ENCODE measurements around the gene MXI1.
A peak's percentile ranks its signal among the peaks of the same experiment; 100 is the strongest.

Gene MXI1

DNA sequence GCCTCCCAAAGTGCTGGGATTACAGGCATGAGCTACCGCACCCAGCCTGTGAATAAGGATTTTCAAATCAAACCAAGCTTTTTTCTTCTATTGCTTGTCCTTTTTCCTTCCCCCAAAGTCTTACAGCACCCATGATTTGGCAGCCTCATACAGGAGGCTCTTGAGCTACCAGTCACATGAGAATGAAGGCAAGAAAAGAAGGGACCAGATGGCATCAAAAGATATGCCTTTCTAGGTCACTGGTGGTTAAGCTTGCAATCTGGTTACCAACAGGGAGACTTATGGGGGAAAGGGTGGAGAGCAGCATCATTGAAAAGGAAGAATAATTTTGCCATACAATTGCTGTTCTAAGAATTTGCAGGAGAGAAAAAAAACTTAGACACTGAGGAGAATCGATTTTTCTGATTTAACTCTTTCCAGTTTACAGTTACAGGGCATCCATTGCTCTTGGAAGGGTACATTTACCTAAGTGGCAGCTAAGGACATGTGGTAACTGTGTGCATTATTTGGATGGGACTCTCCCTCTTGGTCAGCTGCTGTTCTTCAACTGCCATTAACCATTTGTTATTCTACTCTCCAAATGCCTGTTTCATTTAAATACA, 67.8 kb downstream of the MXI1 start:
- POLR2A ChIA-PET, result no interaction called here
- TF ChIP-seq, protein P1, sequence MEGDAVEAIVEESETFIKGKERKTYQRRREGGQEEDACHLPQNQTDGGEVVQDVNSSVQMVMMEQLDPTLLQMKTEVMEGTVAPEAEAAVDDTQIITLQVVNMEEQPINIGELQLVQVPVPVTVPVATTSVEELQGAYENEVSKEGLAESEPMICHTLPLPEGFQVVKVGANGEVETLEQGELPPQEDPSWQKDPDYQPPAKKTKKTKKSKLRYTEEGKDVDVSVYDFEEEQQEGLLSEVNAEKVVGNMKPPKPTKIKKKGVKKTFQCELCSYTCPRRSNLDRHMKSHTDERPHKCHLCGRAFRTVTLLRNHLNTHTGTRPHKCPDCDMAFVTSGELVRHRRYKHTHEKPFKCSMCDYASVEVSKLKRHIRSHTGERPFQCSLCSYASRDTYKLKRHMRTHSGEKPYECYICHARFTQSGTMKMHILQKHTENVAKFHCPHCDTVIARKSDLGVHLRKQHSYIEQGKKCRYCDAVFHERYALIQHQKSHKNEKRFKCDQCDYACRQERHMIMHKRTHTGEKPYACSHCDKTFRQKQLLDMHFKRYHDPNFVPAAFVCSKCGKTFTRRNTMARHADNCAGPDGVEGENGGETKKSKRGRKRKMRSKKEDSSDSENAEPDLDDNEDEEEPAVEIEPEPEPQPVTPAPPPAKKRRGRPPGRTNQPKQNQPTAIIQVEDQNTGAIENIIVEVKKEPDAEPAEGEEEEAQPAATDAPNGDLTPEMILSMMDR (IDR thresholded peaks at IDR 0.05; ENCODE audit: control extremely low read depth, extremely low read depth, low read depth, missing control alignments), result no peak
- CTCF ChIA-PET, result interaction anchor here (1.2 to 2.6 kb wide), 10 partner anchors 12 to 170 kb away, joined by 3 to 22 read pairs (median 4); no protein-coding TSS in a partner anchor
- no peak for DNase-seq (ENCODE audit: extremely low spot score)

DNA sequence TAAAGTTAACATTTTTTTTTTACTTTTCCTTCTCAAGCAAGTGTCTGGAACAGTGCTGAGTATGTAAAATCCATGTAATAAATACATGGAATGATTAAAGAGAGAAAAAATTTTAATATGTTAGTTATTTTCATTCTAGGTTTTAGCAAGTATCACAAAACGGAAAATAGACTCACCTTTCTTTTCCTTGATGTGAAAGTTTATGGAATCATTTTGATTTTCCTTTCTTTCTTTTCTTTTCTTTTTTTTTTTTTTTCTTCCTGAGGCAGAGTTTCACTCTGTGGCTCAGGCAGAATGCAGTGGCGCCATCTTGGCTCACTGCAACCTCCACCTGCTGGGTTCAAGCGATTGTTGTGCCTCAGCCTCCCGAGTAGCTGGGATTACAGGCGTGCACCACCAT, 69.2 kb downstream of the MXI1 start:
- TF ChIP-seq, protein P1 (IDR thresholded peaks at IDR 0.05; ENCODE audit: control extremely low read depth, extremely low read depth, low read depth, missing control alignments), result no peak
- no peak for DNase-seq (ENCODE audit: extremely low spot score)
- ChIA-PET POLR2A (no interaction called here), CTCF (interaction anchor here (2.6 kb wide), 1 partner anchor 138 kb away, joined by 22 read pairs; no protein-coding TSS in a partner anchor)

DNA sequence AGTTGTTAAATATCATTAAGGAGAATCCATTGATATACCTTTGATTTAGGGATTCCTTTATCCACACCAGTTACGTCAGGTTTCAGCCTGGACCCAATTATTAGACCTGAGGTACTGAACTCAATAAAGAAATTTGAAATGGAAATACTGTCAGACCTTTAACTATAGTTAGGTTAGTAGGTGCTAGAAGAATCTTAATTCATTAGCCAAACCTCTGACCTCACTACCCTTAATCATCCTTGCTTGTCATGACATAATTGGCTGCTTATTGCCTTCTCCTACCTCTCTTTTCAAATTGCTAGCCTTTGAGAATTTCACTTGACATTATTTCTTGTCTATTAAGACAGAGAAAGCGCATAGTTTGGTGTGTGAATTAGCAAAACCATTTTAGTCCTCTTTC, 70.2 kb downstream of the MXI1 start:
- TF ChIP-seq, protein P1 (IDR thresholded peaks at IDR 0.05; ENCODE audit: control extremely low read depth, extremely low read depth, low read depth, missing control alignments), result no peak
- ChIA-PET CTCF (interaction anchor here (2.5 to 3.6 kb wide), 2 partner anchors 135 to 139 kb away, joined by 38 to 39 read pairs; no protein-coding TSS in a partner anchor), POLR2A (no interaction called here)
- no peak for DNase-seq (ENCODE audit: extremely low spot score)

DNA sequence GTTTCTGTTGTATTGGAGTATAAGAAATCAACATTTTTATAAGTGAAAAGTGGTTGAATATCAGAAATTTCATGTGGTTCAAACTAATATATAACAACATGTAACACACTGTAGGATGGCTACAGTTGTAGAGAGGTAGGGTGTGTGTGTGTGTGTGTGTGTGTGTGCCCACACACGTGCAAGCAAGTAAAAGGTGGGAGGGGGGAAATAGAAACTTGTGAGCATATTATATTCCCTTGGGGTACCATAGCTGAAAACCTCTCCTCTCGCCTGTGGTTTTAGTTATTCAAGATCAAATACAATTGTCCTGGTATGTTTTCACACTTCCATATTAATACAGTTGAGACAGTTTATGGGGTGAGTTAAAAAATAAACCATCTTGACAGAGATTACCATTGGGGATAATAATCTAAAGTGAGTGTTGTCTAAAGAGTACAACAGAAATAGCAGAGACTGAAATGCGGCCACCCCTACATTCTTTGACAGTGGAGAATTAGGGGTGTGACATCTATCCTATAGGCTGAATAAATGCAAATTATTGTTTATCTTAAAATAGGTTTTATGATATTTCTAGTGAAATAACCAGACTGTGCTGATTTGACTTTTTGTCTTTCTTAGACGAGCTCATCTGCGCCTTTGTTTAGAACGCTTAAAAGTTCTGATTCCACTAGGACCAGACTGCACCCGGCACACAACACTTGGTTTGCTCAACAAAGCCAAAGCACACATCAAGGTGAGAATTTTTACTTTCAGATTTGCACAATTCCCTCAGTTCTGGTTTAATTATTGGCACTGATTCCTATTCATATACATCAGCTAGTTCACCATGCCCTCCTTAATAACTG, 71.4 kb downstream of the MXI1 start:
- ChIA-PET POLR2A (no interaction called here), CTCF (interaction anchor here (0.8 to 3.6 kb wide), 28 partner anchors 9 to 394 kb away, joined by 3 to 39 read pairs (median 4); partner anchors contain the start of genes MXI1 and SMNDC1)
- DNase-seq (ENCODE audit: extremely low spot score), result no peak
- TF ChIP-seq, protein P1 (IDR thresholded peaks at IDR 0.05; ENCODE audit: control extremely low read depth, extremely low read depth, low read depth, missing control alignments), result no peak

DNA sequence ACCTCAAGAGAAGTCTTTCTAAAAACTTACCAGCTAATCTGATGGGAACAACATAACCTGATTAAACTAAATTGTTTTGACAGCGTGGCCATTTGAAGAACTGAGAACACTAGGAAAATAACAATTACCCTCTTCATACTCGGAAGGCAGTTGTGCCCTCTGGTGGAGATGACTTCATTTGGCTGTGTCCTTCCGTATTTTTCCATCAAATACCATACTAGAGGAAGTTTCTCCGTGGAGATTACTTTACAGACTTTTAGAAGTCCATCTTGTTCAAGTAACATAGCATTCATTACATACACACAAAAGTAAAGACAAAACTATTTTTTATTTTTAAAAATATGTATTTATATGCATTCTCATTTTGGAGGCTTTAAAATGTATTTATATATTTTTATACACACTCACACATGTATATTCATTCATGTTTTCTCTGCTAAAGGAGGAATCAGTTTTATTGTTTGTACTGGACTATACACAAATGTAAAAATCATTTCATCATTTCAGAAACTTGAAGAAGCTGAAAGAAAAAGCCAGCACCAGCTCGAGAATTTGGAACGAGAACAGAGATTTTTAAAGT, 72.1 kb downstream of the MXI1 start:
- POLR2A ChIA-PET, result no interaction called here
- CTCF ChIA-PET, result interaction anchor here (0.6 to 3.6 kb wide), 31 partner anchors 10 to 395 kb away, joined by 3 to 39 read pairs (median 4); partner anchors contain the start of genes MXI1 and SMNDC1

DNA sequence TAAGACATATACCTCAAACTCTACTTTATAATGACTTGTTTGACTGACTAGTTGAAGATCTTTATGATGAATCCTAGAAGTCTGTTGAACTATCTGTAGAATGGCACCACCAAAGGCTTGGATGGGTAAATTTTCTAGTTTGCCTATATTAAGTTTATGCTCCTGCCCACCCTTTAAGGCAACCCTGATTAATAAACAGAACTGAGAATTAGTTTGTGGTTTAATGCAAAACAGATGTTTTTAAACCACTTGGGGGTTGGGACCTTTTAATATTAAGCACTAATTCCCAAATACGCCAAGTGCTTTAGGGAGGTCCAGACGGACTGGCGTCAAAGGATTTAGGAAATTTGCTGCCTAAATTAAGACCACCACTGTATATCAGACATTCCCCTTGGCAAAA, 76.9 kb downstream of the MXI1 start:
- TF ChIP-seq, protein P1 (IDR thresholded peaks at IDR 0.05; ENCODE audit: control extremely low read depth, extremely low read depth, low read depth, missing control alignments), result no peak
- DNase-seq (ENCODE audit: extremely low spot score), result no peak
- ChIA-PET POLR2A (no interaction called here), CTCF (interaction anchor here (0.7 to 1.9 kb wide), 6 partner anchors 9 to 1073 kb away, joined by 3 to 7 read pairs (median 3); no protein-coding TSS in a partner anchor)

More for the DNA sequence above, 72.1 kb downstream of the MXI1 start:
- DNase-seq (ENCODE audit: extremely low spot score), result peak; percentile 41
- TF ChIP-seq, protein P1 (IDR thresholded peaks at IDR 0.05; ENCODE audit: control extremely low read depth, extremely low read depth, low read depth, missing control alignments), result peak; percentile 66

All from GM10248 (cell line).